HL-60 (cell line): ENCODE results near the gene CSF1.

Experiments
- DNase-seq, 2 experiments: peaks; one replicate each; pipeline ENCODE4 v3.0.0-alpha.2; 2010 to 2020; ENCODE audit warnings: low read depth in 1 of 2, low spot score in 1 of 2
- H3K27ac ChIP-seq: fragments of 250-450 bp; sonication (Bioruptor Pico); replicated peaks from 2 replicates; pipeline ENCODE4 v1.5.1; 2020; ENCODE audit warnings: mild to moderate bottlenecking, moderate library complexity
- H3K27me3 ChIP-seq: fragments of 250-450 bp; sonication (Bioruptor Pico); 2 replicates; pipeline ENCODE4 v1.5.1; 2021; ENCODE audit warnings: mild to moderate bottlenecking, moderate library complexity; ENCODE audit not compliant: insufficient read depth, poor library complexity, severe bottlenecking
- H3K4me3 ChIP-seq: replicated peaks from 2 replicates; pipeline ENCODE4 v1.5.1; 2011; ENCODE audit warnings: mild to moderate bottlenecking, control low read depth, low read length; ENCODE audit not compliant: insufficient read depth
- GABPA ChIP-seq: IDR thresholded peaks from 2 replicates; pipeline ENCODE4 v1.6.1; 2012; ENCODE audit warnings: low read depth
- POLR2AphosphoS5 ChIP-seq: IDR thresholded peaks from 2 replicates; pipeline ENCODE4 v1.6.1; 2012; ENCODE audit warnings: low read depth
- SPI1 ChIP-seq: IDR thresholded peaks from 2 replicates; pipeline ENCODE4 v1.6.1; 2012; ENCODE audit warnings: low read depth, mild to moderate bottlenecking, borderline replicate concordance
- TF ChIP-seq, protein P1 (sequence below): IDR thresholded peaks from one replicate; pipeline ENCODE4 v1.5.1; 2011; ENCODE audit warnings: low read length, control low read depth, inconsistent platforms; ENCODE audit not compliant: insufficient read depth
- TF ChIP-seq, protein P2 (sequence below): IDR thresholded peaks from 2 replicates; pipeline ENCODE4 v1.6.1; 2012; ENCODE audit warnings: low read depth; ENCODE audit not compliant: insufficient replicate concordance

Gene CSF1

DNA sequence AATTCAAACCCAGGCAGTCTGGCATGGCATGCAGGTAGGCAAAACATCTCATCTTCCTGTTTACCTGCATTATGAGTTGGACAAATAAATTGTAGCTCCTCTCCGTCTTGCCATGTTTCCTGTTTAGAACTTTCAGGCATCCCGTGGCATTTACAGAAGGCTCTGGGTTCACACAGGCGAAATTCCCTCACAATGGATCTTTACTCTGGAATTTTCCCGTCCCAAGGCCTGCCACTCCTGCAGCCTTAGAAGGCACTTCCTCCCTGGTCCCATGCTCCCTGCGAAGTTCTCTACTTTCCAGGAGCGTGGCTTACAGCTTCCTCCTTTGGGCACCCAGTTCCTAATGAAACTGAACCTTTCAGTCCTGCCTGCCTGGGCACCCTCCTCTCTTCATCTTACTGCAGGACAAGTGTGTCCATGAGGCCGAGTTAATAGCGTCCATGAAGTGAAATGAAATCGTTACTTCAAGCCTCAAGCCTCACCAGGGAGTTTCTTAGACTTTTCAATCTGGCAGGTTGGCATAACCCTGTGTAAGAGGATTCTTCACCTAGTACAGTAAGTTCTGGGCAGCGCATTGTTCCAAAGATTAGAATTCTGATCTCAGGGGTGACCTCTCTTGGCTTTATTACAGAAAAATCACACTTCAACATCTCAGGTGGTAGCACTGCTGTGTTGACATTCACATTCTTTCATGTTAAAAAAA, 37.1 kb downstream of the CSF1 start:
- Histone ChIP-seq H3K27me3 (no peaks in the 10 kb centered on the region), H3K4me3 (no peak overlapping the region)

GRCh38 chr1:109948285-109948630, 37.6 kb downstream of the CSF1 start:
- no peak for DNase-seq
- Histone ChIP-seq H3K4me3 (no peak overlapping the region), H3K27me3 (no peaks in the 10 kb centered on the region), H3K27ac (no peak overlapping the region)
- TF ChIP-seq SPI1 = no peak
- TF ChIP-seq, protein P1, sequence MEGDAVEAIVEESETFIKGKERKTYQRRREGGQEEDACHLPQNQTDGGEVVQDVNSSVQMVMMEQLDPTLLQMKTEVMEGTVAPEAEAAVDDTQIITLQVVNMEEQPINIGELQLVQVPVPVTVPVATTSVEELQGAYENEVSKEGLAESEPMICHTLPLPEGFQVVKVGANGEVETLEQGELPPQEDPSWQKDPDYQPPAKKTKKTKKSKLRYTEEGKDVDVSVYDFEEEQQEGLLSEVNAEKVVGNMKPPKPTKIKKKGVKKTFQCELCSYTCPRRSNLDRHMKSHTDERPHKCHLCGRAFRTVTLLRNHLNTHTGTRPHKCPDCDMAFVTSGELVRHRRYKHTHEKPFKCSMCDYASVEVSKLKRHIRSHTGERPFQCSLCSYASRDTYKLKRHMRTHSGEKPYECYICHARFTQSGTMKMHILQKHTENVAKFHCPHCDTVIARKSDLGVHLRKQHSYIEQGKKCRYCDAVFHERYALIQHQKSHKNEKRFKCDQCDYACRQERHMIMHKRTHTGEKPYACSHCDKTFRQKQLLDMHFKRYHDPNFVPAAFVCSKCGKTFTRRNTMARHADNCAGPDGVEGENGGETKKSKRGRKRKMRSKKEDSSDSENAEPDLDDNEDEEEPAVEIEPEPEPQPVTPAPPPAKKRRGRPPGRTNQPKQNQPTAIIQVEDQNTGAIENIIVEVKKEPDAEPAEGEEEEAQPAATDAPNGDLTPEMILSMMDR = no peak
- TF ChIP-seq, protein P2, sequence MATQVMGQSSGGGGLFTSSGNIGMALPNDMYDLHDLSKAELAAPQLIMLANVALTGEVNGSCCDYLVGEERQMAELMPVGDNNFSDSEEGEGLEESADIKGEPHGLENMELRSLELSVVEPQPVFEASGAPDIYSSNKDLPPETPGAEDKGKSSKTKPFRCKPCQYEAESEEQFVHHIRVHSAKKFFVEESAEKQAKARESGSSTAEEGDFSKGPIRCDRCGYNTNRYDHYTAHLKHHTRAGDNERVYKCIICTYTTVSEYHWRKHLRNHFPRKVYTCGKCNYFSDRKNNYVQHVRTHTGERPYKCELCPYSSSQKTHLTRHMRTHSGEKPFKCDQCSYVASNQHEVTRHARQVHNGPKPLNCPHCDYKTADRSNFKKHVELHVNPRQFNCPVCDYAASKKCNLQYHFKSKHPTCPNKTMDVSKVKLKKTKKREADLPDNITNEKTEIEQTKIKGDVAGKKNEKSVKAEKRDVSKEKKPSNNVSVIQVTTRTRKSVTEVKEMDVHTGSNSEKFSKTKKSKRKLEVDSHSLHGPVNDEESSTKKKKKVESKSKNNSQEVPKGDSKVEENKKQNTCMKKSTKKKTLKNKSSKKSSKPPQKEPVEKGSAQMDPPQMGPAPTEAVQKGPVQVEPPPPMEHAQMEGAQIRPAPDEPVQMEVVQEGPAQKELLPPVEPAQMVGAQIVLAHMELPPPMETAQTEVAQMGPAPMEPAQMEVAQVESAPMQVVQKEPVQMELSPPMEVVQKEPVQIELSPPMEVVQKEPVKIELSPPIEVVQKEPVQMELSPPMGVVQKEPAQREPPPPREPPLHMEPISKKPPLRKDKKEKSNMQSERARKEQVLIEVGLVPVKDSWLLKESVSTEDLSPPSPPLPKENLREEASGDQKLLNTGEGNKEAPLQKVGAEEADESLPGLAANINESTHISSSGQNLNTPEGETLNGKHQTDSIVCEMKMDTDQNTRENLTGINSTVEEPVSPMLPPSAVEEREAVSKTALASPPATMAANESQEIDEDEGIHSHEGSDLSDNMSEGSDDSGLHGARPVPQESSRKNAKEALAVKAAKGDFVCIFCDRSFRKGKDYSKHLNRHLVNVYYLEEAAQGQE = no peak
- no peak for TF ChIP-seq GABPA
- no peak for TF ChIP-seq POLR2AphosphoS5

More for the DNA sequence above, 37.1 kb downstream of the CSF1 start:
- DNase-seq = no peak
- TF ChIP-seq, protein P1 = no peak
- TF ChIP-seq GABPA (no peak), POLR2AphosphoS5 (no peak), SPI1 (0 out of 2 replicates have a peak, but pooled peaks have one; percentile 34)
- TF ChIP-seq, protein P2 = no peak
- H3K27ac ChIP-seq = no peak overlapping the region

GRCh38 chr1:109950038-109950437, 39.4 kb downstream of the CSF1 start:
- Histone ChIP-seq H3K27me3 (no peaks in the 10 kb centered on the region), H3K27ac (no peak overlapping the region), H3K4me3 (no peak overlapping the region)
- TF ChIP-seq POLR2AphosphoS5 = no peak
- no peak for TF ChIP-seq GABPA
- TF ChIP-seq, protein P2 = no peak
- TF ChIP-seq, protein P1 = no peak
- no peak for TF ChIP-seq SPI1
- no peak for DNase-seq
